Keratinocyte (primary cell): ENCODE data around the gene ZNF354C. TPM values are rescaled to one million over a fixed set of nuclear protein-coding genes. Genes with fewer than 3 reads are reported as not detected.

ENCODE experiments used
- DNase-seq: peaks from one replicate; pipeline ENCODE4 v3.0.0-alpha.2; 2011; ENCODE audit warnings: low read depth, missing footprints, low spot score
- FAIRE-seq: peaks from 2 replicates; lab custom pipeline; 2011; peaks lifted over from hg19 to GRCh38; lab: Jason Lieb, UNC
- H2AFZ ChIP-seq: 2 replicates; pipeline ENCODE4 v1.6.0; 2012; ENCODE audit warnings: low read length, control low read depth, inconsistent platforms; ENCODE audit not compliant: control insufficient read depth
- H3K27ac ChIP-seq: 2 replicates; pipeline ENCODE4 v1.5.1; 2011; ENCODE audit warnings: low read length; ENCODE audit not compliant: control insufficient read depth, insufficient read depth
- H3K27me3 ChIP-seq: 3 replicates; pipeline ENCODE4 v1.6.0; 2011; ENCODE audit warnings: low read length; ENCODE audit not compliant: control insufficient read depth, insufficient read depth; ENCODE audit errors: extremely low read depth
- H3K36me3 ChIP-seq, 2 experiments: 2 replicates in 1 of 2; 3 replicates in 1 of 2; pipeline ENCODE4 v1.5.1; 2011; ENCODE audit warnings: low read length in 2 of 2, mild to moderate bottlenecking in 1 of 2; ENCODE audit not compliant: control insufficient read depth in 2 of 2, insufficient read depth in 2 of 2; ENCODE audit errors: extremely low read depth in 1 of 2
- H3K4me1 ChIP-seq: 3 replicates; pipeline ENCODE4 v1.5.1; 2011; ENCODE audit warnings: low read length; ENCODE audit not compliant: control insufficient read depth, insufficient read depth; ENCODE audit errors: extremely low read depth
- H3K4me2 ChIP-seq: 3 replicates; pipeline ENCODE4 v1.6.0; 2011; ENCODE audit warnings: low read depth, low read length; ENCODE audit not compliant: control insufficient read depth, insufficient read depth; ENCODE audit errors: extremely low read depth
- H3K4me3 ChIP-seq, 3 experiments: fragments of 200-600 bp in 1 of 3; sonication (generic) in 1 of 3; 2 replicates in 2 of 3; 3 replicates in 1 of 3; pipeline ENCODE4 v1.5.1; 2011 to 2016; ENCODE audit warnings: low read length in 3 of 3, mild to moderate bottlenecking in 3 of 3, control low read depth in 2 of 3, inconsistent platforms in 1 of 3, low read depth in 1 of 3, mixed read lengths in 1 of 3, mixed run types in 1 of 3, moderate library complexity in 1 of 3; ENCODE audit not compliant: control insufficient read depth in 2 of 3, insufficient read depth in 2 of 3; ENCODE audit errors: extremely low read depth in 1 of 3
- H3K79me2 ChIP-seq: 2 replicates; pipeline ENCODE4 v1.6.0; 2012; ENCODE audit warnings: low read length; ENCODE audit not compliant: control insufficient read depth, insufficient read depth
- H3K9ac ChIP-seq: 3 replicates; pipeline ENCODE4 v1.6.0; 2011; ENCODE audit warnings: low read length; ENCODE audit not compliant: control insufficient read depth, insufficient read depth; ENCODE audit errors: extremely low read depth
- H3K9me1 ChIP-seq: 3 replicates; pipeline ENCODE4 v1.6.0; 2011; ENCODE audit warnings: low read length; ENCODE audit not compliant: control insufficient read depth, insufficient read depth; ENCODE audit errors: extremely low read depth
- H3K9me3 ChIP-seq: 2 replicates; pipeline ENCODE4 v1.5.1; 2012; ENCODE audit warnings: low read depth, low read length; ENCODE audit not compliant: control insufficient read depth
- H4K20me1 ChIP-seq: 3 replicates; pipeline ENCODE4 v1.6.0; 2011; ENCODE audit warnings: low read length; ENCODE audit not compliant: control insufficient read depth, insufficient read depth; ENCODE audit errors: extremely low read depth
- CTCF ChIP-seq, 3 experiments: IDR thresholded peaks in 1 of 3; conservative IDR thresholded peaks in 1 of 3; optimal IDR thresholded peaks in 1 of 3; 2 replicates in 2 of 3; 3 replicates in 1 of 3; pipeline versions ENCODE3 to v1.5.1; 2011; ENCODE audit warnings: low read length in 3 of 3, mild to moderate bottlenecking in 3 of 3, moderate library complexity in 2 of 3, control low read depth in 1 of 3, inconsistent platforms in 1 of 3; ENCODE audit not compliant: insufficient read depth in 2 of 3; ENCODE audit errors: extremely low read depth in 1 of 3
- EZH2 ChIP-seq: IDR thresholded peaks from one replicate; pipeline ENCODE4 v1.6.1; 2012; ENCODE audit warnings: inconsistent platforms, mild to moderate bottlenecking, low read length, moderate library complexity
- dilution Hi-C: fragments of 300-500 bp; cut with MboI; formaldehyde crosslinking; loops from one replicate; pipeline ENCODE4 v1.7.0; 2020; ENCODE audit warnings: low sequenced_read_pairs; ENCODE audit not compliant: extremely low pct_ligation_motif_present
- polyA plus RNA-seq, 5 experiments: library from polyadenylated mRNA; depleted of rRNA in 3 of 5; stranded (reverse) in 3 of 5; stranded (forward) in 1 of 5; unstranded in 1 of 5; fragments of >200 nt; gene quantifications; 1 replicate in 1 of 5; 2 replicates in 3 of 5; 3 replicates in 1 of 5; pipeline versions ENCODE4 v1.2.1 to v1.2.3, GENCODE V29; 2011 to 2012; ENCODE audit warnings: missing spikeins in 2 of 5, low read depth in 1 of 5, low replicate concordance in 1 of 5

ZNF354C gene
- polyA plus RNA-seq, 1 donor (not counting 4 experiments of a cell fraction or from before 2014, with no cell fraction given) = 2.7 TPM

GRCh38 chr5:179126506-179126991, 66.4 kb downstream of the ZNF354C start:
- no peak for FAIRE-seq
- Histone ChIP-seq H3K9ac (no peak overlapping the region), H3K9me1 (no peaks in the 10 kb centered on the region), H3K36me3 (no peaks in the 10 kb centered on the region), H2AFZ (no peak overlapping the region), H3K4me3 (no peak overlapping the region), H3K4me1 (no peaks in the 10 kb centered on the region), H3K4me2 (no peak overlapping the region), H3K79me2 (no peaks in the 10 kb centered on the region), H3K27me3 (no peaks in the 10 kb centered on the region), H3K27ac (no peak overlapping the region), H3K9me3 (peaks cover 16% of the 10 kb centered on the region), H4K20me1 (no peaks in the 10 kb centered on the region)
- TF ChIP-seq CTCF (optimal IDR thresholded peaks at IDR 0.05 in 1 of 3, IDR thresholded peaks at IDR 0.05 in 1 of 3, conservative IDR thresholded peaks at IDR 0.05 in 1 of 3; ENCODE audit: extremely low read depth in 1 of 3, insufficient read depth in 2 of 3, low read length in 3 of 3) (no peak), EZH2 (no peak)
- dilution Hi-C loops = no loop called here
- no peak for DNase-seq

GRCh38 chr5:179127136-179128040, 67.2 kb downstream of the ZNF354C start:
- FAIRE-seq (no peak), DNase-seq (no peak)
- Histone ChIP-seq H3K4me1 (no peaks in the 10 kb centered on the region), H4K20me1 (no peaks in the 10 kb centered on the region), H3K27ac (no peak overlapping the region), H2AFZ (no peak overlapping the region), H3K9ac (no peak overlapping the region), H3K79me2 (no peaks in the 10 kb centered on the region), H3K36me3 (no peaks in the 10 kb centered on the region), H3K9me1 (no peaks in the 10 kb centered on the region), H3K4me2 (no peak overlapping the region), H3K4me3 (no peak overlapping the region), H3K27me3 (no peaks in the 10 kb centered on the region), H3K9me3 (peaks cover 16% of the 10 kb centered on the region)
- dilution Hi-C loops = no loop called here
- no peak for TF ChIP-seq EZH2
- no peak for TF ChIP-seq CTCF (optimal IDR thresholded peaks at IDR 0.05 in 1 of 3, IDR thresholded peaks at IDR 0.05 in 1 of 3, conservative IDR thresholded peaks at IDR 0.05 in 1 of 3; ENCODE audit: extremely low read depth in 1 of 3, insufficient read depth in 2 of 3, low read length in 3 of 3)
